Liver (tissue), 3 donors: Measurements from ENCODE around the gene SEC62.

Experiments used
- GABPA ChIP-seq, 2 donors: IDR thresholded peaks in 1 of 2; conservative IDR thresholded peaks in 1 of 2; 2 replicates each; pipeline ENCODE4 v1.6.1; 2016; ENCODE audit warnings: antibody characterized with exemption in 2 of 2, mild to moderate bottlenecking in 1 of 2, moderate library complexity in 1 of 2
- YY1 ChIP-seq: IDR thresholded peaks from 2 replicates; pipeline ENCODE4 v1.6.1; 2016; ENCODE audit warnings: antibody characterized with exemption, mild to moderate bottlenecking
- TF ChIP-seq, protein P1 (sequence below): fragments of 150-350 bp; IDR thresholded peaks from 2 replicates; pipeline ENCODE4 v1.5.1; 2017; ENCODE audit warnings: improper control_type of control experiment, low read depth, low read length; ENCODE audit not compliant: missing input control
- donor health status: healthy.
- donor health status: healthy.

- TF ChIP-seq YY1, result no peak
- TF ChIP-seq GABPA (IDR thresholded peaks at IDR 0.05 in 1 of 2, conservative IDR thresholded peaks at IDR 0.05 in 1 of 2), result no peak
- TF ChIP-seq, protein P1, sequence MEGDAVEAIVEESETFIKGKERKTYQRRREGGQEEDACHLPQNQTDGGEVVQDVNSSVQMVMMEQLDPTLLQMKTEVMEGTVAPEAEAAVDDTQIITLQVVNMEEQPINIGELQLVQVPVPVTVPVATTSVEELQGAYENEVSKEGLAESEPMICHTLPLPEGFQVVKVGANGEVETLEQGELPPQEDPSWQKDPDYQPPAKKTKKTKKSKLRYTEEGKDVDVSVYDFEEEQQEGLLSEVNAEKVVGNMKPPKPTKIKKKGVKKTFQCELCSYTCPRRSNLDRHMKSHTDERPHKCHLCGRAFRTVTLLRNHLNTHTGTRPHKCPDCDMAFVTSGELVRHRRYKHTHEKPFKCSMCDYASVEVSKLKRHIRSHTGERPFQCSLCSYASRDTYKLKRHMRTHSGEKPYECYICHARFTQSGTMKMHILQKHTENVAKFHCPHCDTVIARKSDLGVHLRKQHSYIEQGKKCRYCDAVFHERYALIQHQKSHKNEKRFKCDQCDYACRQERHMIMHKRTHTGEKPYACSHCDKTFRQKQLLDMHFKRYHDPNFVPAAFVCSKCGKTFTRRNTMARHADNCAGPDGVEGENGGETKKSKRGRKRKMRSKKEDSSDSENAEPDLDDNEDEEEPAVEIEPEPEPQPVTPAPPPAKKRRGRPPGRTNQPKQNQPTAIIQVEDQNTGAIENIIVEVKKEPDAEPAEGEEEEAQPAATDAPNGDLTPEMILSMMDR, result no peak
These were observed 34.7 kb upstream of the SEC62 start for GRCh38 chr3:169931747-169932520.
